Panc1 (cell line): ENCODE results near the gene KCNG2. TPM values are rescaled to one million over a fixed set of nuclear protein-coding genes. Genes with fewer than 3 reads are reported as not detected.

Source experiments
- ATAC-seq: fragments of 200-7000 bp; cut with Tn5 transposase; 2 replicates; pipeline ENCODE4 v1.9.1; 2020; ENCODE audit warnings: mild to moderate bottlenecking, moderate library complexity
- BruUV-seq: library from RNA; stranded (reverse); fragments of 400-500 nt; replicated peaks from 2 replicates; lab custom pipeline; 2021; lab: Mats Ljungman, UMichigan
- CTCF ChIA-PET: fragments of 300-600 bp; sonication (Branson Sonifier 250); formaldehyde crosslinking; loops from one replicate; lab custom pipeline; 2022; ENCODE audit warnings: antibody characterized with exemption; lab: Charles Lee
- POLR2A ChIA-PET: fragments of 300-600 bp; sonication (Branson Sonifier 250); formaldehyde crosslinking; loops from one replicate; lab custom pipeline; 2022; ENCODE audit warnings: antibody characterized with exemption; lab: Charles Lee
- DNase-seq: peaks from one replicate; pipeline ENCODE4 v3.0.0-alpha.2; 2010; ENCODE audit warnings: low read depth, low spot score
- H3K27ac ChIP-seq: 2 replicates; pipeline ENCODE4 v1.5.1; 2011; ENCODE audit warnings: mild to moderate bottlenecking, low read length, inconsistent platforms
- H3K27me3 ChIP-seq: fragments of 200-500 bp; sonication (Bioruptor generic); 2 replicates; pipeline ENCODE4 v1.6.0; 2014; ENCODE audit warnings: low read length, inconsistent platforms; ENCODE audit not compliant: control insufficient read depth, insufficient read depth
- H3K36me3 ChIP-seq: fragments of 200-500 bp; sonication (Bioruptor generic); 2 replicates; pipeline ENCODE4 v1.5.1; 2014; ENCODE audit warnings: inconsistent platforms, mild to moderate bottlenecking, low read length, moderate library complexity; ENCODE audit not compliant: control insufficient read depth, insufficient read depth
- H3K4me1 ChIP-seq: 2 replicates; pipeline ENCODE4 v1.5.1; 2011; ENCODE audit warnings: inconsistent platforms, mild to moderate bottlenecking, low read length, moderate library complexity; ENCODE audit not compliant: control insufficient read depth, insufficient read depth
- H3K4me3 ChIP-seq, 2 experiments: 2 replicates each; pipeline ENCODE4 v1.5.1; 2011 to 2012; ENCODE audit warnings: low read depth in 2 of 2, low read length in 2 of 2, mild to moderate bottlenecking in 2 of 2, inconsistent platforms in 1 of 2, moderate library complexity in 1 of 2
- H3K9me3 ChIP-seq: fragments of 200-500 bp; sonication (Bioruptor generic); 2 replicates; pipeline ENCODE4 v1.5.1; 2014; ENCODE audit warnings: low read depth, mild to moderate bottlenecking, inconsistent platforms, low read length, moderate library complexity; ENCODE audit not compliant: control insufficient read depth, insufficient read depth
- CTCF ChIP-seq: fragments of 450-650 bp; IDR thresholded peaks from 2 replicates; pipeline ENCODE4 v1.5.1; 2017; ENCODE audit warnings: mild to moderate bottlenecking
- POLR2AphosphoS5 ChIP-seq: IDR thresholded peaks from 2 replicates; pipeline ENCODE4 v1.6.1; 2012; ENCODE audit warnings: mild to moderate bottlenecking, low read depth, low read length, moderate library complexity
- REST ChIP-seq, 2 experiments: IDR thresholded peaks; 2 replicates each; pipeline ENCODE4 v1.6.1; 2011 to 2012; ENCODE audit warnings: low read depth in 2 of 2, control low read depth in 1 of 2, low read length in 1 of 2, mild to moderate bottlenecking in 1 of 2, moderate library complexity in 1 of 2; ENCODE audit not compliant: insufficient read depth in 1 of 2
- SIN3A ChIP-seq: IDR thresholded peaks from 2 replicates; pipeline ENCODE4 v1.6.1; 2012; ENCODE audit warnings: low read depth, mild to moderate bottlenecking, low read length, moderate library complexity, borderline replicate concordance; ENCODE audit not compliant: insufficient read depth
- TCF7L2 ChIP-seq: IDR thresholded peaks from 2 replicates; pipeline ENCODE4 v1.6.1; 2011; ENCODE audit warnings: mild to moderate bottlenecking, low read depth, low read length, inconsistent platforms
- in situ Hi-C: cut with HindIII; loops from 2 replicates; pipeline ENCODE4 v1.10.0; 2016; ENCODE audit warnings: low sequenced_read_pairs, low pct_unique_long_range_greater_than_20kb
- intact Hi-C: fragments of 100-400 bp; cut with micrococcal nuclease; formaldehyde crosslinking; loops from one replicate; pipeline ENCODE4 v1.10.0; 2022; ENCODE audit not compliant: unreplicated experiment
- total RNA-seq: library from RNA; stranded (reverse); gene quantifications from one replicate; pipeline ENCODE4 v1.2.1, GENCODE V29; 2021; ENCODE audit not compliant: unreplicated experiment

KCNG2 gene
- total RNA-seq, 1 experiment from 2014 or later: not detected

GRCh38 chr18:79825913-79826312 is 28.2 kb downstream of the KCNG2 start:
- Histone ChIP-seq H3K4me3 (no peak overlapping the region), H3K36me3 (no peaks in the 10 kb centered on the region), H3K27ac (no peak overlapping the region), H3K9me3 (no peaks in the 10 kb centered on the region), H3K27me3 (no peaks in the 10 kb centered on the region), H3K4me1 (no peaks in the 10 kb centered on the region)
- no TSS peak for BruUV-seq
- POLR2A ChIA-PET: interaction anchor here (0.7 kb wide), 1 partner anchor 124 kb away, joined by 3 read pairs; no protein-coding TSS in a partner anchor
- in situ Hi-C loops: no loop called here
- TF ChIP-seq REST (IDR thresholded peaks at IDR 0.05; ENCODE audit: insufficient read depth in 1 of 2, low read depth in 2 of 2, low read length in 1 of 2): no peak
- no peak for TF ChIP-seq TCF7L2
- TF ChIP-seq CTCF: no peak
- no peak for TF ChIP-seq SIN3A
- TF ChIP-seq POLR2AphosphoS5: no peak
- intact Hi-C loops: no loop called here
- DNase-seq (no peak), ATAC-seq (no peak)
- CTCF ChIA-PET: no interaction called here

GRCh38 chr18:79826966-79827365 is 29.2 kb downstream of the KCNG2 start:
- ChIA-PET CTCF (no interaction called here), POLR2A (no interaction called here)
- in situ Hi-C loops: no loop called here
- TF ChIP-seq TCF7L2: no peak
- TF ChIP-seq CTCF: no peak
- no peak for TF ChIP-seq SIN3A
- no peak for TF ChIP-seq POLR2AphosphoS5
- no peak for TF ChIP-seq REST (IDR thresholded peaks at IDR 0.05; ENCODE audit: insufficient read depth in 1 of 2, low read depth in 2 of 2, low read length in 1 of 2)
- Histone ChIP-seq H3K36me3 (no peaks in the 10 kb centered on the region), H3K27ac (no peak overlapping the region), H3K4me3 (no peak overlapping the region), H3K4me1 (no peaks in the 10 kb centered on the region), H3K27me3 (no peaks in the 10 kb centered on the region), H3K9me3 (no peaks in the 10 kb centered on the region)
- BruUV-seq: no TSS peak
- peak; percentile 32; the same call in 1 of the 2 replicates for ATAC-seq
- intact Hi-C loops: no loop called here
- DNase-seq: no peak
